H1 (cell line): Measurements from ENCODE around the gene CCNH. TPM values are rescaled to one million over a fixed set of nuclear protein-coding genes. Genes with fewer than 3 reads are reported as not detected.

Experiments
- CTCF ChIA-PET: fragments of 300-600 bp; sonication (Branson Sonifier 250); formaldehyde crosslinking; loops from one replicate; lab custom pipeline; 2021; ENCODE audit not compliant: partially characterized antibody; lab: Charles Lee
- POLR2A ChIA-PET: fragments of 300-600 bp; sonication (Branson Sonifier 250); formaldehyde crosslinking; loops from one replicate; lab custom pipeline; 2021; ENCODE audit warnings: inconsistent platforms; ENCODE audit not compliant: partially characterized antibody; lab: Charles Lee
- DNase-seq, 2 experiments: peaks; one replicate each; pipeline versions ENCODE4 v3.0.0 to v3.0.0-alpha.2; 2010 to 2022; ENCODE audit warnings: low spot score in 2 of 2, low read depth in 1 of 2, mixed read lengths in 1 of 2
- FAIRE-seq: peaks from 2 replicates; lab custom pipeline; 2011; peaks lifted over from hg19 to GRCh38; lab: Jason Lieb, UNC
- H2AFZ ChIP-seq: 2 replicates; pipeline ENCODE4 v1.8.1; 2012; ENCODE audit warnings: low read length, inconsistent platforms
- H2AK5ac ChIP-seq: 2 replicates; pipeline ENCODE4 v1.6.1; 2013; ENCODE audit warnings: low read depth, low read length
- H2BK120ac ChIP-seq: replicated peaks from 2 replicates; pipeline ENCODE3; 2013; ENCODE audit warnings: low read depth, low read length, inconsistent platforms
- H2BK12ac ChIP-seq: 2 replicates; pipeline ENCODE4 v1.6.1; 2013; ENCODE audit warnings: low read depth, low read length
- H2BK15ac ChIP-seq: 2 replicates; pipeline ENCODE4 v1.6.1; 2013; ENCODE audit warnings: low read length
- H2BK20ac ChIP-seq: 2 replicates; pipeline ENCODE4 v1.6.1; 2013; ENCODE audit warnings: low read length
- H2BK5ac ChIP-seq: 2 replicates; pipeline ENCODE4 v1.6.1; 2013; ENCODE audit warnings: low read depth, low read length
- H3K14ac ChIP-seq: 2 replicates; pipeline ENCODE4 v1.6.1; 2013; ENCODE audit warnings: inconsistent platforms; ENCODE audit not compliant: insufficient read length
- H3K18ac ChIP-seq: 2 replicates; pipeline ENCODE4 v1.6.1; 2013; ENCODE audit warnings: low read length; ENCODE audit errors: extremely low read depth
- H3K23ac ChIP-seq: 2 replicates; pipeline ENCODE4 v1.6.1; 2013; ENCODE audit warnings: inconsistent platforms; ENCODE audit not compliant: insufficient read length
- H3K23me2 ChIP-seq: 2 replicates; pipeline ENCODE4 v1.6.1; 2013; ENCODE audit warnings: low read depth, low read length
- H3K27ac ChIP-seq: 2 replicates; pipeline ENCODE4 v1.6.1; 2011; ENCODE audit warnings: low read depth, low read length, inconsistent platforms
- H3K27me3 ChIP-seq, 4 experiments: replicated peaks in 1 of 4; 1 replicate in 1 of 4; 2 replicates in 3 of 4; pipeline versions ENCODE4 v1.6.1 to v1.8.1; 2011 to 2013; ENCODE audit warnings: low read length in 3 of 4, mild to moderate bottlenecking in 3 of 4, inconsistent platforms in 2 of 4, mixed read lengths in 2 of 4, moderate library complexity in 1 of 4; ENCODE audit not compliant: control insufficient read depth in 3 of 4, insufficient read depth in 3 of 4; ENCODE audit errors: extremely low read depth in 1 of 4
- H3K36me3 ChIP-seq, 4 experiments: 2 replicates each; pipeline versions ENCODE4 v1.6.1 to v1.8.1; 2011 to 2013; ENCODE audit warnings: mild to moderate bottlenecking in 4 of 4, low read length in 3 of 4, moderate library complexity in 2 of 4, control low read depth in 1 of 4, inconsistent platforms in 1 of 4; ENCODE audit not compliant: insufficient read depth in 4 of 4, control insufficient read depth in 2 of 4
- H3K4ac ChIP-seq: replicated peaks from 2 replicates; pipeline ENCODE3; 2013; ENCODE audit warnings: low read length, low read depth, mixed read lengths, inconsistent platforms; ENCODE audit not compliant: insufficient read length
- H3K4me1 ChIP-seq, 4 experiments: replicated peaks in 1 of 4; 1 replicate in 1 of 4; 2 replicates in 3 of 4; pipeline versions ENCODE4 v1.6.1 to v1.8.1; 2011 to 2013; ENCODE audit warnings: low read length in 3 of 4, inconsistent platforms in 2 of 4, mixed read lengths in 1 of 4; ENCODE audit not compliant: insufficient read depth in 4 of 4, control insufficient read depth in 3 of 4
- H3K4me2 ChIP-seq, 2 experiments: 2 replicates each; pipeline versions ENCODE4 v1.6.1 to v1.8.1; 2011 to 2013; ENCODE audit warnings: low read depth in 2 of 2, low read length in 2 of 2, control low read depth in 1 of 2, inconsistent platforms in 1 of 2, mild to moderate bottlenecking in 1 of 2; ENCODE audit not compliant: insufficient read depth in 1 of 2
- H3K4me3 ChIP-seq, 4 experiments: fragments of 200-600, 300-600 bp in 1 of 4; sonication (generic), shearing (Covaris generic), sonication (Bioruptor Twin) in 1 of 4; 2 replicates each; pipeline versions ENCODE4 v1.5.1 to v1.8.1; 2011 to 2016; ENCODE audit warnings: low read length in 4 of 4, low read depth in 3 of 4, control low read depth in 2 of 4, inconsistent platforms in 2 of 4, mild to moderate bottlenecking in 2 of 4, mixed read lengths in 1 of 4, moderate library complexity in 1 of 4; ENCODE audit not compliant: insufficient read depth in 2 of 4; ENCODE audit errors: extremely low read depth in 1 of 4
- H3K56ac ChIP-seq: replicated peaks from 2 replicates; pipeline ENCODE3; 2013; ENCODE audit warnings: low read depth, mild to moderate bottlenecking, mixed read lengths, low read length, inconsistent platforms; ENCODE audit not compliant: insufficient read length
- H3K79me1 ChIP-seq: 2 replicates; pipeline ENCODE4 v1.6.1; 2013; ENCODE audit warnings: low read depth, low read length, control low read depth
- H3K79me2 ChIP-seq, 2 experiments: 2 replicates each; pipeline versions ENCODE4 v1.6.1 to v1.8.1; 2012 to 2013; ENCODE audit warnings: low read length in 2 of 2, mild to moderate bottlenecking in 2 of 2, inconsistent platforms in 1 of 2; ENCODE audit not compliant: insufficient read depth in 2 of 2, control insufficient read depth in 1 of 2
- H3K9ac ChIP-seq, 4 experiments: replicated peaks in 1 of 4; 1 replicate in 1 of 4; 2 replicates in 3 of 4; pipeline versions ENCODE4 v1.6.1 to v1.8.1; 2011 to 2013; ENCODE audit warnings: low read depth in 3 of 4, low read length in 3 of 4, control low read depth in 2 of 4, mild to moderate bottlenecking in 2 of 4, moderate library complexity in 2 of 4, inconsistent platforms in 1 of 4; ENCODE audit errors: extremely low read depth in 1 of 4
- H3K9me3 ChIP-seq, 2 experiments: 2 replicates each; pipeline versions ENCODE4 v1.6.1 to v1.8.1; 2012 to 2013; ENCODE audit warnings: mild to moderate bottlenecking in 2 of 2, moderate library complexity in 2 of 2, control low read depth in 1 of 2, inconsistent platforms in 1 of 2, low read depth in 1 of 2, low read length in 1 of 2, mixed read lengths in 1 of 2; ENCODE audit not compliant: insufficient read depth in 2 of 2
- H4K20me1 ChIP-seq, 2 experiments: replicated peaks in 1 of 2; 2 replicates each; pipeline versions ENCODE3 to v1.8.1; 2011 to 2013; ENCODE audit warnings: inconsistent platforms in 2 of 2, low read length in 2 of 2, mild to moderate bottlenecking in 1 of 2; ENCODE audit not compliant: insufficient read depth in 2 of 2, control insufficient read depth in 1 of 2
- H4K5ac ChIP-seq: 2 replicates; pipeline ENCODE4 v1.6.1; 2013; ENCODE audit warnings: low read length, low read depth, mixed read lengths, inconsistent platforms; ENCODE audit not compliant: insufficient read length
- H4K8ac ChIP-seq: 2 replicates; pipeline ENCODE4 v1.8.0; 2013; ENCODE audit warnings: mild to moderate bottlenecking, moderate library complexity, low read length, inconsistent platforms; ENCODE audit not compliant: insufficient read depth; ENCODE audit errors: extremely low read depth
- H4K91ac ChIP-seq: replicated peaks from 2 replicates; pipeline ENCODE3; 2013; ENCODE audit warnings: low read length, mixed read lengths, inconsistent platforms; ENCODE audit not compliant: insufficient read length
- FOSL1 ChIP-seq: IDR thresholded peaks from 2 replicates; pipeline ENCODE4 v1.6.1; 2011; ENCODE audit warnings: mild to moderate bottlenecking, low read depth, low read length, moderate library complexity; ENCODE audit not compliant: insufficient read depth
- KDM1A ChIP-seq: fragments of 200-600, 300-600 bp; sonication (generic); IDR thresholded peaks from 2 replicates; pipeline ENCODE4 v1.7.1; 2016; ENCODE audit warnings: mild to moderate bottlenecking, low read length, borderline replicate concordance
- RBBP5 ChIP-seq: IDR thresholded peaks from 2 replicates; pipeline ENCODE4 v1.7.1; 2012; ENCODE audit warnings: low read depth, mild to moderate bottlenecking, inconsistent platforms, low read length, moderate library complexity, borderline replicate concordance
- SIX5 ChIP-seq: IDR thresholded peaks from 2 replicates; pipeline ENCODE4 v1.6.1; 2011; ENCODE audit warnings: mild to moderate bottlenecking, low read depth, low read length
- TAF7 ChIP-seq: optimal IDR thresholded peaks from 2 replicates; pipeline ENCODE3; 2011; ENCODE audit warnings: low read depth, mild to moderate bottlenecking, inconsistent platforms, low read length, moderate library complexity, borderline replicate concordance
- WGBS, 2 experiments: shearing (Covaris generic) in 1 of 2; methylation state at CpG; one replicate each; pipeline versions ENCODE4 v1.1.6 to v1.1.7; 2013 to 2015; ENCODE audit warnings: low lambda C conversion rate in 2 of 2, mixed read lengths in 2 of 2, inconsistent platforms in 1 of 2, low coverage in 1 of 2, missing lambda C conversion rate in 1 of 2; ENCODE audit not compliant: insufficient replicate concordance in 2 of 2, insufficient coverage in 1 of 2, insufficient read length in 1 of 2; ENCODE audit errors: extremely low coverage in 1 of 2, missing lambda C conversion rate in 1 of 2; 5-methylcytosine and 5-hydroxymethylcytosine counted together
- polyA plus RNA-seq, 7 experiments: library from polyadenylated mRNA; depleted of rRNA in 3 of 7; stranded (reverse) in 5 of 7; unstranded in 2 of 7; fragments of >200 nt in 5 of 7; fragments of 200-250 nt in 2 of 7; gene quantifications; 1 replicate in 5 of 7; 2 replicates in 1 of 7; 4 replicates in 1 of 7; pipeline versions ENCODE4 v1.2.1 to v1.2.3, GENCODE V29; 2011 to 2013; ENCODE audit warnings: missing spikeins in 2 of 7, mixed read lengths in 2 of 7
- total RNA-seq: library from RNA; stranded (reverse); fragmentation: NEBNext Ultra II Directional; extraction: Animal tissue kit (Norgen Biotek cat#: 25700); gene quantifications from 2 replicates; pipeline ENCODE4 v1.2.1, GENCODE V29; 2021
- TF ChIP-seq, protein P1 (sequence below): IDR thresholded peaks from 2 replicates; pipeline ENCODE4 v1.6.1; 2012; ENCODE audit warnings: inconsistent platforms

Gene CCNH
- total and polyA plus RNA-seq, 2 of the 8 experiments (the other 6 are each of a cell fraction or from before 2014, with no cell fraction given) = 38.2 to 41.8 TPM

DNA sequence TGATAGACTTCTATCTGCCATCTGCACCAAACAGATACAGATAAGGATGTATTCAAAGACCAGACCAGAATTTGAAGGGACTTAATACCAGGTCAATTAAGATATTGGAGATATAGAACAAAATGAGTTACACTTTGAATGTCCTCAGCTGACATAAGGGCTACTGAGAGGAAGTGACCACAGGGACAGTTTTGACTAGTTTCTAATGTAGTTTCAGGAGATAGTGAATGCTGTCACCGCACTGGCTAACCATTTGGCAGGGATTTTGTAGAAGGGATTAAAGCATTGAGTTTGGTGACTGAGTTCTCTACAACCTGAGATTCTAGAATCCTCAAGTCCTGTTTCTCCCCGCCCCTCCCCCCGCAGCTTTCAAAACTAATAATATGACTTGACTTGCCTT is 22.7 kb downstream of the CCNH start:
- Histone ChIP-seq H3K18ac (no peak overlapping the region), H4K91ac (no peak overlapping the region), H3K4me1 (no peaks in the 10 kb centered on the region), H3K36me3 (peaks cover 9 to 97% (median 60%) of the 10 kb centered on the region in 4 experiments), H3K79me1 (no peaks in the 10 kb centered on the region), H4K8ac (no peak overlapping the region), H3K23me2 (no peaks in the 10 kb centered on the region), H3K27ac (no peak overlapping the region), H3K79me2 (no peaks in the 10 kb centered on the region), H2BK20ac (no peak overlapping the region), H2BK15ac (no peak overlapping the region), H3K27me3 (peaks cover 0 to 1% (median 0%) of the 10 kb centered on the region in 4 experiments; a peak in 1 of 7 replicates), H2BK120ac (no peak overlapping the region), H3K9me3 (no peaks in the 10 kb centered on the region), H2AFZ (no peak overlapping the region), H2AK5ac (no peak overlapping the region), H3K4me3 (no peak overlapping the region), H3K23ac (no peak overlapping the region), H3K4ac (no peak overlapping the region), H3K56ac (no peak overlapping the region), H3K9ac (no peak overlapping the region), H3K14ac (no peak overlapping the region), H2BK12ac (no peak overlapping the region), H3K4me2 (no peak overlapping the region), H4K5ac (no peak overlapping the region), H4K20me1 (peaks cover 0 to 3% of the 10 kb centered on the region in 2 experiments), H2BK5ac (no peak overlapping the region)
- CTCF ChIA-PET = interaction anchor here (1.0 to 2.0 kb wide), 3 partner anchors 9 to 21 kb away, joined by 3 to 5 read pairs (median 4); no protein-coding TSS in a partner anchor
- TF ChIP-seq FOSL1 (no peak), KDM1A (no peak), SIX5 (no peak), TAF7 (no peak), RBBP5 (no peak)
- TF ChIP-seq, protein P1, sequence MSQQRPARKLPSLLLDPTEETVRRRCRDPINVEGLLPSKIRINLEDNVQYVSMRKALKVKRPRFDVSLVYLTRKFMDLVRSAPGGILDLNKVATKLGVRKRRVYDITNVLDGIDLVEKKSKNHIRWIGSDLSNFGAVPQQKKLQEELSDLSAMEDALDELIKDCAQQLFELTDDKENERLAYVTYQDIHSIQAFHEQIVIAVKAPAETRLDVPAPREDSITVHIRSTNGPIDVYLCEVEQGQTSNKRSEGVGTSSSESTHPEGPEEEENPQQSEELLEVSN = no peak
- WGBS, 2 experiments = 93% methylated on average over 3 of the region's 3 CpGs; no CpG with 5 or more reads in 1 of the 2 experiments
- DNase-seq = no peak
- POLR2A ChIA-PET = interaction anchor here (1.0 kb wide), 1 partner anchor 9 kb away, joined by 4 read pairs; no protein-coding TSS in a partner anchor
- no peak for FAIRE-seq
